Stomach smooth muscle (tissue), 2 donors: ENCODE measurements around the gene FOXE1.

Source experiments
- H3K27ac ChIP-seq: one replicate; pipeline ENCODE4 v1.7.0; 2013; ENCODE audit warnings: mild to moderate bottlenecking, low read length, inconsistent platforms
- H3K27me3 ChIP-seq, 2 donors: one replicate each; pipeline ENCODE4 v1.7.0; 2013; ENCODE audit warnings: low read length in 2 of 2; ENCODE audit not compliant: insufficient read depth in 2 of 2, control insufficient read depth in 1 of 2
- H3K36me3 ChIP-seq, 2 donors: one replicate each; pipeline ENCODE4 v1.7.0; 2013; ENCODE audit warnings: low read length in 2 of 2; ENCODE audit not compliant: control insufficient read depth in 2 of 2, insufficient read depth in 2 of 2
- H3K4me1 ChIP-seq: one replicate; pipeline ENCODE4 v1.7.0; 2013; ENCODE audit warnings: low read length; ENCODE audit not compliant: control insufficient read depth, insufficient read depth
- H3K4me3 ChIP-seq, 2 donors: one replicate each; pipeline ENCODE4 v1.7.0; 2013; ENCODE audit warnings: low read length in 2 of 2
- H3K9ac ChIP-seq, 2 donors: one replicate each; pipeline ENCODE4 v1.7.0; 2013; ENCODE audit warnings: low read length in 2 of 2, mild to moderate bottlenecking in 1 of 2
- H3K9me3 ChIP-seq, 2 donors: one replicate each; pipeline ENCODE4 v1.7.0; 2013; ENCODE audit warnings: low read length in 2 of 2; ENCODE audit not compliant: control insufficient read depth in 2 of 2
- donor health status: healthy.
- donor health status: Pancreatic carcinoma.

Gene FOXE1

GRCh38 chr9:97819735-97820134 is 33.3 kb upstream of the FOXE1 start:
- Histone ChIP-seq H3K27me3 (peaks cover 0 to 10% of the 10 kb centered on the region in 2 donors), H3K27ac (no peak overlapping the region), H3K9me3 (peaks cover 0 to 13% of the 10 kb centered on the region in 2 donors), H3K4me3 (no peak overlapping the region), H3K9ac (no peak overlapping the region), H3K36me3 (no peaks in the 10 kb centered on the region), H3K4me1 (no peaks in the 10 kb centered on the region)

- H3K27ac ChIP-seq: no peak overlapping the region
- H3K9me3 ChIP-seq: peaks cover 0 to 16% of the 10 kb centered on the region in 2 donors
- no peaks in the 10 kb centered on the region for H3K4me1 ChIP-seq
- no peak overlapping the region for H3K9ac ChIP-seq
- H3K27me3 ChIP-seq: peaks cover 0 to 10% of the 10 kb centered on the region in 2 donors
- H3K4me3 ChIP-seq: no peak overlapping the region
- H3K36me3 ChIP-seq: no peaks in the 10 kb centered on the region
These were observed 32.7 kb upstream of the FOXE1 start for GRCh38 chr9:97820373-97820772.

- Histone ChIP-seq H3K36me3 (no peaks in the 10 kb centered on the region), H3K4me3 (no peak overlapping the region), H3K9me3 (peaks cover 0 to 2% of the 10 kb centered on the region in 2 donors), H3K4me1 (no peaks in the 10 kb centered on the region), H3K27ac (no peak overlapping the region), H3K27me3 (peaks cover 3 to 5% of the 10 kb centered on the region in 2 donors), H3K9ac (no peak overlapping the region)
These were observed 21.9 kb upstream of the FOXE1 start for GRCh38 chr9:97830884-97831829.

GRCh38 chr9:97831843-97832636 is 21.0 kb upstream of the FOXE1 start:
- Histone ChIP-seq H3K4me3 (no peak overlapping the region), H3K27ac (no peak overlapping the region), H3K27me3 (peaks cover 3 to 5% of the 10 kb centered on the region in 2 donors), H3K36me3 (no peaks in the 10 kb centered on the region), H3K9me3 (no peaks in the 10 kb centered on the region), H3K9ac (no peak overlapping the region), H3K4me1 (no peaks in the 10 kb centered on the region)

- H3K27me3 ChIP-seq: peaks cover 0 to 14% of the 10 kb centered on the region in 2 donors
- H3K36me3 ChIP-seq: no peaks in the 10 kb centered on the region
- H3K4me1 ChIP-seq: no peaks in the 10 kb centered on the region
- H3K4me3 ChIP-seq: no peak overlapping the region
- H3K27ac ChIP-seq: no peak overlapping the region
- no peaks in the 10 kb centered on the region for H3K9me3 ChIP-seq
- H3K9ac ChIP-seq: no peak overlapping the region
These were observed 12.5 kb upstream of the FOXE1 start for GRCh38 chr9:97840521-97840920.

- Histone ChIP-seq H3K27me3 (peaks cover 18 to 36% of the 10 kb centered on the region in 2 donors), H3K36me3 (no peaks in the 10 kb centered on the region), H3K4me3 (no peak overlapping the region), H3K9me3 (no peaks in the 10 kb centered on the region), H3K27ac (no peak overlapping the region), H3K9ac (no peak overlapping the region), H3K4me1 (no peaks in the 10 kb centered on the region)
These were observed 10.1 kb upstream of the FOXE1 start for GRCh38 chr9:97842960-97843359.

GRCh38 chr9:97845130-97845529 is 7.9 kb upstream of the FOXE1 start:
- H3K4me3 ChIP-seq: no peak overlapping the region
- H3K4me1 ChIP-seq: peaks cover 7% of the 10 kb centered on the region
- no peaks in the 10 kb centered on the region for H3K36me3 ChIP-seq
- H3K9ac ChIP-seq: no peak overlapping the region
- no peak overlapping the region for H3K27ac ChIP-seq
- no peaks in the 10 kb centered on the region for H3K9me3 ChIP-seq
- H3K27me3 ChIP-seq: peaks cover 38 to 54% of the 10 kb centered on the region in 2 donors

GRCh38 chr9:97845763-97846162 is 7.3 kb upstream of the FOXE1 start:
- Histone ChIP-seq H3K9ac (no peak overlapping the region), H3K36me3 (no peaks in the 10 kb centered on the region), H3K4me1 (peaks cover 7% of the 10 kb centered on the region), H3K27ac (no peak overlapping the region), H3K9me3 (no peaks in the 10 kb centered on the region), H3K4me3 (no peak overlapping the region), H3K27me3 (peaks cover 44 to 60% of the 10 kb centered on the region in 2 donors)

GRCh38 chr9:97846347-97846746 is 6.7 kb upstream of the FOXE1 start:
- no peak overlapping the region for H3K4me3 ChIP-seq
- peaks cover 7% of the 10 kb centered on the region for H3K4me1 ChIP-seq
- H3K9ac ChIP-seq: no peak overlapping the region
- H3K36me3 ChIP-seq: no peaks in the 10 kb centered on the region
- H3K27me3 ChIP-seq: peaks cover 49 to 66% of the 10 kb centered on the region in 2 donors
- H3K27ac ChIP-seq: no peak overlapping the region
- H3K9me3 ChIP-seq: no peaks in the 10 kb centered on the region

GRCh38 chr9:97847474-97848214 is 5.4 kb upstream of the FOXE1 start:
- H3K36me3 ChIP-seq: no peaks in the 10 kb centered on the region
- H3K4me3 ChIP-seq: no peak overlapping the region
- H3K9ac ChIP-seq: no peak overlapping the region
- H3K9me3 ChIP-seq: no peaks in the 10 kb centered on the region
- peaks cover 61 to 78% of the 10 kb centered on the region in 2 donors for H3K27me3 ChIP-seq
- no peak overlapping the region for H3K27ac ChIP-seq
- H3K4me1 ChIP-seq: peaks cover 14% of the 10 kb centered on the region
